A673 (cell line): ENCODE results near the gene SLC35F6. TPM values are rescaled to one million over a fixed set of nuclear protein-coding genes. Genes with fewer than 3 reads are reported as not detected.
A peak's percentile ranks its signal among the peaks of the same experiment; 100 is the strongest.

ENCODE experiments used
- Bru-seq: library from RNA; stranded (reverse); fragments of 400-500 nt; gene quantifications from one replicate; lab custom pipeline; 2021; lab: Mats Ljungman, UMichigan
- BruChase-seq, 2 experiments: library from RNA; stranded (reverse); fragments of 400-500 nt; gene quantifications; one replicate each; lab custom pipeline; 2021; lab: Mats Ljungman, UMichigan
- BruUV-seq: library from RNA; stranded (reverse); fragments of 400-500 nt; replicated peaks from 2 replicates; lab custom pipeline; 2021; lab: Mats Ljungman, UMichigan
- CTCF ChIA-PET: fragments of 300-600 bp; sonication (Branson Sonifier 250); formaldehyde crosslinking; loops from one replicate; lab custom pipeline; 2022; ENCODE audit warnings: antibody characterized with exemption; lab: Charles Lee
- POLR2A ChIA-PET: fragments of 300-600 bp; sonication (Branson Sonifier 250); formaldehyde crosslinking; loops from one replicate; lab custom pipeline; 2022; ENCODE audit warnings: antibody characterized with exemption; ENCODE audit not compliant: low non-redundant PET; lab: Charles Lee
- DNase-seq: peaks from one replicate; pipeline ENCODE4 v3.0.0-alpha.2; 2015; ENCODE audit warnings: low spot score
- H3K27ac ChIP-seq: fragments of 200-600 bp; sonication (generic); 2 replicates; pipeline ENCODE4 v1.5.1; 2016; ENCODE audit warnings: mixed run types, low read depth, mild to moderate bottlenecking, mixed read lengths, antibody characterized with exemption, low read length; ENCODE audit not compliant: poor library complexity, severe bottlenecking
- H3K27me3 ChIP-seq: fragments of 200-600 bp; sonication (generic); replicated peaks from 2 replicates; pipeline ENCODE4 v1.6.1; 2017; ENCODE audit warnings: mixed run types, low read depth, mild to moderate bottlenecking, mixed read lengths, antibody characterized with exemption, low read length; ENCODE audit not compliant: insufficient read depth, poor library complexity
- H3K36me3 ChIP-seq: fragments of 200-600 bp; sonication (generic); 2 replicates; pipeline ENCODE4 v1.6.1; 2016; ENCODE audit warnings: mixed run types, mild to moderate bottlenecking, mixed read lengths, antibody characterized with exemption, low read length; ENCODE audit not compliant: insufficient read depth, poor library complexity, severe bottlenecking
- H3K4me1 ChIP-seq: fragments of 200-600 bp; sonication (generic); 2 replicates; pipeline ENCODE4 v1.6.1; 2017; ENCODE audit warnings: mixed run types, mild to moderate bottlenecking, mixed read lengths, antibody characterized with exemption, low read length; ENCODE audit not compliant: insufficient read depth, poor library complexity, severe bottlenecking
- H3K4me3 ChIP-seq: fragments of 200-600 bp; sonication (generic); 2 replicates; pipeline ENCODE4 v1.5.1; 2016; ENCODE audit warnings: low read depth, mixed run types, mild to moderate bottlenecking, mixed read lengths, low read length; ENCODE audit not compliant: poor library complexity, severe bottlenecking
- H3K9me3 ChIP-seq: fragments of 200-600 bp; sonication (generic); 2 replicates; pipeline ENCODE4 v1.6.1; 2016; ENCODE audit warnings: mixed run types, low read depth, mild to moderate bottlenecking, mixed read lengths, antibody characterized with exemption, low read length; ENCODE audit not compliant: poor library complexity, severe bottlenecking
- EZH2 ChIP-seq: fragments of 200-600 bp; sonication (generic); IDR thresholded peaks from 2 replicates; pipeline ENCODE4 v1.6.1; 2017; ENCODE audit warnings: borderline replicate concordance, low read depth, mild to moderate bottlenecking, mixed read lengths, antibody characterized with exemption, low read length; ENCODE audit not compliant: poor library complexity, severe bottlenecking
- intact Hi-C: fragments of 100-400 bp; cut with micrococcal nuclease; formaldehyde crosslinking; loops from one replicate; pipeline ENCODE4 v1.10.0; 2022; ENCODE audit not compliant: unreplicated experiment
- long read RNA-seq: library from polyadenylated mRNA; stranded (forward); transcript quantifications from one replicate; pipeline ENCODE4 v2.0.0, GENCODE V29; 2022
- total RNA-seq: library from RNA; stranded (reverse); gene quantifications from 2 replicates; pipeline ENCODE4 v1.2.3, GENCODE V29; 2021
- TF ChIP-seq, protein P1 (sequence below): fragments of 300-800, 200-600 bp; sonication (generic); conservative IDR thresholded peaks from 2 replicates; pipeline ENCODE4 v1.5.1; 2017; ENCODE audit warnings: low read depth, mild to moderate bottlenecking, antibody characterized with exemption, low read length, moderate library complexity, mixed read lengths

The SLC35F6 gene, protein sequence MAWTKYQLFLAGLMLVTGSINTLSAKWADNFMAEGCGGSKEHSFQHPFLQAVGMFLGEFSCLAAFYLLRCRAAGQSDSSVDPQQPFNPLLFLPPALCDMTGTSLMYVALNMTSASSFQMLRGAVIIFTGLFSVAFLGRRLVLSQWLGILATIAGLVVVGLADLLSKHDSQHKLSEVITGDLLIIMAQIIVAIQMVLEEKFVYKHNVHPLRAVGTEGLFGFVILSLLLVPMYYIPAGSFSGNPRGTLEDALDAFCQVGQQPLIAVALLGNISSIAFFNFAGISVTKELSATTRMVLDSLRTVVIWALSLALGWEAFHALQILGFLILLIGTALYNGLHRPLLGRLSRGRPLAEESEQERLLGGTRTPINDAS
- total RNA-seq (32.8 and 33.2 TPM in 2 replicates), Bru-seq, nascent RNA (percentile 71 among the genes with signal in this experiment), BruChase-seq, experiment 1, labeled RNA remaining after a 2-hour chase (percentile 76 among the genes with signal in this experiment), BruChase-seq, experiment 2, labeled RNA remaining after a 6-hour chase (percentile 87 among the genes with signal in this experiment)
- long read RNA-seq, transcript SLC35F6-201 (6 exons, 3,898 nt): major isoform, 7 of 12 reads
- long read RNA-seq, partial matches to known transcripts: 1 of 12 reads
- long read RNA-seq, other reads (novel, unspliced or antisense): 3 of 12 reads

DNA sequence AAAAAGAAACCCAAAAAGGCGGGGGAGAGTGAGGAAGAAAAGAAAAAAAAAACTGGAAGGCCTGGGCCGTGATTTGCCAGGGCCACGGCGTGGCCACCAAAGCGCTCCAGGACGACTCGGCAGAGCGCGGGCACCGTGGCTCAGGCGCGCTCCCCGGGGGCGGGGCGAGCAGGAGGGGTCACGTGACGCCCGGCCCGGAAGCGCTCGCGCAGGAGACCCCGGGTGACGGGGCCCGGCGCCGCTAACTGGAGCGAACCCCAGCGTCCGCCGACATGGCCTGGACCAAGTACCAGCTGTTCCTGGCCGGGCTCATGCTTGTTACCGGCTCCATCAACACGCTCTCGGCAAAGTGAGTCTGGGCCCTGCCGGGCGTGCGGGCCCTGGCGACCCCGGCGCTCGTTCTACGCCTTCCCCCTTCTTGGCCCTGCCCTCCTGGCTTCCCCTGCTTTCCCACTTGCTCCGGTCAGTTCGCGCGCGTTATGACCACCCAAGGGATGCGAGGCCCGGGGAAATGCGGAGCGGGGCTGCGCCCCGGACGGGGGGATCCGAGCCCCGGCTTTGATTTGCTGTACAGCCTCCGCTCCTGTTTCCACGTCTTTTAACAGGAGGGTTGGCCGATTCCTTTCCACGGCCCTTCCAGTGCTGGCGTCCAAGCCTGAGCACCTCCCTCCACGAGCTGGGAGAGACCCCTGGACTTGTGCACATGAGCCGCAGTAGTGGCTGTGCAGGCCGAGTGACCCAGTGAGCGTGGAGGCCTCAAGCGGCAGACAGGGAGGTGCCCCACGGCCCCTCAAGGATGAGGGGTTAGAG lies at the start of gene SLC35F6:
TSS of gene SLC35F6 (plus strand) at position 207 of the 810 bp plus-strand sequence. CDS start at position 273, 66 bp downstream.
- Histone ChIP-seq H3K9me3 (no peaks in the 10 kb centered on the region), H3K27ac (peak within 1 kb of the TSS; percentile 89), H3K27me3 (no peaks in the 10 kb centered on the region), H3K4me3 (peak within 1 kb of the TSS; percentile 98), H3K36me3 (no peaks in the 10 kb centered on the region), H3K4me1 (peaks cover 10% of the 10 kb centered on the region)
- TF ChIP-seq, protein P1, sequence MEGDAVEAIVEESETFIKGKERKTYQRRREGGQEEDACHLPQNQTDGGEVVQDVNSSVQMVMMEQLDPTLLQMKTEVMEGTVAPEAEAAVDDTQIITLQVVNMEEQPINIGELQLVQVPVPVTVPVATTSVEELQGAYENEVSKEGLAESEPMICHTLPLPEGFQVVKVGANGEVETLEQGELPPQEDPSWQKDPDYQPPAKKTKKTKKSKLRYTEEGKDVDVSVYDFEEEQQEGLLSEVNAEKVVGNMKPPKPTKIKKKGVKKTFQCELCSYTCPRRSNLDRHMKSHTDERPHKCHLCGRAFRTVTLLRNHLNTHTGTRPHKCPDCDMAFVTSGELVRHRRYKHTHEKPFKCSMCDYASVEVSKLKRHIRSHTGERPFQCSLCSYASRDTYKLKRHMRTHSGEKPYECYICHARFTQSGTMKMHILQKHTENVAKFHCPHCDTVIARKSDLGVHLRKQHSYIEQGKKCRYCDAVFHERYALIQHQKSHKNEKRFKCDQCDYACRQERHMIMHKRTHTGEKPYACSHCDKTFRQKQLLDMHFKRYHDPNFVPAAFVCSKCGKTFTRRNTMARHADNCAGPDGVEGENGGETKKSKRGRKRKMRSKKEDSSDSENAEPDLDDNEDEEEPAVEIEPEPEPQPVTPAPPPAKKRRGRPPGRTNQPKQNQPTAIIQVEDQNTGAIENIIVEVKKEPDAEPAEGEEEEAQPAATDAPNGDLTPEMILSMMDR: no peak
- TF ChIP-seq EZH2: no peak
- intact Hi-C loops: no loop called here
- BruUV-seq: no TSS peak
- ChIA-PET CTCF (no interaction called here), POLR2A (interaction anchor here (0.7 kb wide), 1 partner anchor 75 kb away, joined by 7 read pairs; no protein-coding TSS in a partner anchor)
- peak; percentile 90 for DNase-seq

DNA sequence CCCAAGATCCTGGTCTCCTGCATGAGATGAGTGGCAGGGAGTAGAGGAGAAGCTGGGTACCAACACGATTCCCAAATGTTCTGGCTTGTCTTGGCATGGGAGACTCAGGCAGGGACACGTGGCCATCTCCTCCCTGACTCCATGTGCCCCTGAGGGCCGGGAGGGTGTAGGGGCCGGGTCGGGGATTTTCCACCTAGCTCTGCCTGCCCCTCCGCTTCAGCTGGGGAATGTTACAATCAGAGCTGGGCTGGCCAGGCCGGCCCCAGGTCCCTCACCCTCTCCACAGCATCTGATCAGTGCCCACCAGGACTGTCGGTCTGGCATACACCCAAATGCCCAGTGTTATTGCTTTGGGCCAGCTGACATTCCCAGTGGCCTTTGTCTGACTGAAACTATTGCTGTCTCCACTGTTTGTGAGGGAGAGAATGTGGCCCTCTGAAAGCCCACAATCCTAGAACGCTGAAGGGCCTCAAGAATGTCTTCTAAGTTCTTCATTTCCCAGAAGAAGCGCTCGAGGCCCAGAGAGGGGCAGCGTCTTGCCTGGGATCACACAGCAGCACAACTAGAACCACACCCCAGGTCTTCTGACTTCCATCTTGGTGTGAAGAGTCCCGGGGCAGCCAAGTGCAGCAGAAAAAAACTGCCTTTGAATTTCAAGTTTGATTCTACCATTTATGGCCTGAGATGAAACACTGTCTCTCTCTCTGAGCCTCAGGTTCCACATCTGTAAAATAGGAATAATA lies 48.4 kb upstream of the SLC35F6 start:
- ChIA-PET CTCF (no interaction called here), POLR2A (no interaction called here)
- no peaks in the 10 kb centered on the region for H3K9me3 ChIP-seq
- intact Hi-C loops: no loop called here
- H3K27ac ChIP-seq: no peak overlapping the region
- TF ChIP-seq, protein P1: no peak
- TF ChIP-seq EZH2: no peak
- H3K27me3 ChIP-seq: no peaks in the 10 kb centered on the region
- BruUV-seq: no TSS peak
- no peaks in the 10 kb centered on the region for H3K4me1 ChIP-seq
- DNase-seq: no peak
- H3K4me3 ChIP-seq: no peak overlapping the region
- H3K36me3 ChIP-seq: no peaks in the 10 kb centered on the region
